Loucy (cell line): ENCODE data around the gene SH2B2.
"Not testable (repeated sequence)": the region's sequence is repeated elsewhere in the genome, so short reads cannot be mapped to it uniquely, and the experiment has no call there.

Source experiments
- H2AFZ ChIP-seq: fragments of 200-600 bp; sonication (generic); 2 replicates; pipeline ENCODE4 v1.6.0; 2016; ENCODE audit warnings: antibody characterized with exemption, mild to moderate bottlenecking, low read length, moderate library complexity
- H3F3A ChIP-seq: fragments of 200-600 bp; 2 replicates; pipeline ENCODE4 v1.6.0; 2016; ENCODE audit warnings: antibody characterized with exemption, low read depth, mild to moderate bottlenecking
- H3K27me3 ChIP-seq: fragments of 200-600 bp; sonication (generic); 2 replicates; pipeline ENCODE4 v1.6.1; 2014; ENCODE audit warnings: low read length, mild to moderate bottlenecking; ENCODE audit not compliant: insufficient read depth, poor library complexity, severe bottlenecking
- H3K36me3 ChIP-seq: fragments of 200-600 bp; sonication (generic); 2 replicates; pipeline ENCODE4 v1.6.1; 2016; ENCODE audit warnings: low read length; ENCODE audit not compliant: insufficient read depth
- H3K4me1 ChIP-seq: fragments of 200-600 bp; sonication (generic); 2 replicates; pipeline ENCODE4 v1.5.1; 2014; ENCODE audit warnings: low read length, mild to moderate bottlenecking; ENCODE audit not compliant: insufficient read depth, poor library complexity, severe bottlenecking
- H3K4me2 ChIP-seq: fragments of 200-600 bp; sonication (generic); 2 replicates; pipeline ENCODE4 v1.6.0; 2014; ENCODE audit warnings: antibody characterized with exemption, low read length, low read depth, mild to moderate bottlenecking; ENCODE audit not compliant: poor library complexity, severe bottlenecking
- H3K4me3 ChIP-seq: fragments of 200-600 bp; sonication (generic); 2 replicates; pipeline ENCODE4 v1.5.1; 2014; ENCODE audit warnings: low read length, mild to moderate bottlenecking, mixed read lengths; ENCODE audit not compliant: poor library complexity, severe bottlenecking
- H3K79me2 ChIP-seq: fragments of 200-600 bp; sonication (generic); 2 replicates; pipeline ENCODE4 v1.6.1; 2014; ENCODE audit warnings: low read length; ENCODE audit not compliant: insufficient read depth
- H3K9ac ChIP-seq: fragments of 200-600 bp; sonication (generic); 2 replicates; pipeline ENCODE4 v1.6.0; 2014; ENCODE audit warnings: mild to moderate bottlenecking, low read depth, low read length, moderate library complexity; ENCODE audit not compliant: poor library complexity, severe bottlenecking
- H3K9me2 ChIP-seq: fragments of 200-600 bp; sonication (generic); replicated peaks from 2 replicates; pipeline ENCODE4 v1.6.1; 2016; ENCODE audit warnings: low read depth, low read length, mixed read lengths
- H3K9me3 ChIP-seq: fragments of 200-600 bp; sonication (generic); 2 replicates; pipeline ENCODE4 v1.6.1; 2014; ENCODE audit warnings: mild to moderate bottlenecking, antibody characterized with exemption, low read length, low read depth; ENCODE audit not compliant: insufficient read depth
- H4K20me1 ChIP-seq: fragments of 200-600 bp; sonication (generic); 2 replicates; pipeline ENCODE4 v1.6.0; 2014; ENCODE audit warnings: antibody characterized with exemption, low read length, mild to moderate bottlenecking; ENCODE audit not compliant: insufficient read depth, poor library complexity, severe bottlenecking
- CTCF ChIP-seq: fragments of 200-600 bp; sonication (generic); conservative IDR thresholded peaks from 2 replicates; pipeline ENCODE4 v1.5.1; 2014; ENCODE audit warnings: mild to moderate bottlenecking, antibody characterized with exemption, low read length
- EZH2phosphoT487 ChIP-seq: fragments of 200-600 bp; IDR thresholded peaks from 2 replicates; pipeline ENCODE4 v1.6.1; 2018; ENCODE audit warnings: antibody characterized with exemption, mild to moderate bottlenecking, moderate library complexity, borderline replicate concordance

SH2B2 gene

GRCh38 chr7:102326157-102326889, 39.7 kb downstream of the SH2B2 start:
- Histone ChIP-seq H3K4me2 (no peak overlapping the region), H3F3A (no peaks in the 10 kb centered on the region)

GRCh38 chr7:102327183-102327582, 40.5 kb downstream of the SH2B2 start:
- not testable (repeated sequence) for H3K4me3 ChIP-seq, H3K9me2 ChIP-seq

More at GRCh38 chr7:102326157-102326889, 39.7 kb downstream of the SH2B2 start:
- H3K9me3 ChIP-seq, result no peaks in the 10 kb centered on the region
- no peak overlapping the region for H3K9ac ChIP-seq
- H3K79me2 ChIP-seq, result no peaks in the 10 kb centered on the region
- H2AFZ ChIP-seq, result no peak overlapping the region
- H3K27me3 ChIP-seq, result no peaks in the 10 kb centered on the region
- no peak overlapping the region for H3K4me3 ChIP-seq
- H4K20me1 ChIP-seq, result no peaks in the 10 kb centered on the region
- H3K9me2 ChIP-seq, result no peaks in the 10 kb centered on the region
- TF ChIP-seq EZH2phosphoT487, result no peak
- TF ChIP-seq CTCF, result no peak
- H3K36me3 ChIP-seq, result no peaks in the 10 kb centered on the region
- no peaks in the 10 kb centered on the region for H3K4me1 ChIP-seq

GRCh38 chr7:102328863-102329262, 42.2 kb downstream of the SH2B2 start:
- not testable (repeated sequence) for H3K4me3 ChIP-seq, H3K27me3 ChIP-seq, H3K4me2 ChIP-seq, H4K20me1 ChIP-seq, H3K79me2 ChIP-seq, H3K36me3 ChIP-seq, H3K9me3 ChIP-seq, H3F3A ChIP-seq, H3K9me2 ChIP-seq, H2AFZ ChIP-seq, H3K4me1 ChIP-seq, H3K9ac ChIP-seq

More at GRCh38 chr7:102327183-102327582, 40.5 kb downstream of the SH2B2 start:
- H2AFZ ChIP-seq, H3K4me2 ChIP-seq, H3K36me3 ChIP-seq, H3K9ac ChIP-seq, H3K27me3 ChIP-seq, H3F3A ChIP-seq, H4K20me1 ChIP-seq, H3K79me2 ChIP-seq, H3K9me3 ChIP-seq, H3K4me1 ChIP-seq: not testable (repeated sequence)

DNA sequence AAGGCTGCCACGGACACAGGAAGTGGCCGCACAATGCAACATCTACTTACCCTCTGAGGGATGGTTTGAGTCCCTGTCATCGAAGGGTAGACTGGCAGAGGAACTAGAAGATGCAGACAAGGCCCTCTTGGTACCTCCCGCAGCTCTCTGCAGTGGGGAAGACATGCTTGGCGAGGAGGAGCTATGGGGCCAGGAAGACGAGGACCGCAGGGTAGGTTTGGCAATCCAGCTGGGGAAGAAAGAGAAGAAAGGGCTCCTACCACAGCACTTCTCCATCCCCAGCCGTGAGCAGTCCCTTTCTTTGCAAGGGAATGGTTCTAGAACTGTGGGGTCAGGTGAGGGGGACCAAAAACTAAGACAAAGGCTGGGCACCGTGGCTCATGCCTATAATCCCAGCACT, 42.7 kb downstream of the SH2B2 start:
- H4K20me1 ChIP-seq, H3K9ac ChIP-seq, H3F3A ChIP-seq, H3K9me2 ChIP-seq, H3K36me3 ChIP-seq, H3K4me3 ChIP-seq, H3K27me3 ChIP-seq, H3K79me2 ChIP-seq, H3K4me1 ChIP-seq, H3K9me3 ChIP-seq, H2AFZ ChIP-seq, H3K4me2 ChIP-seq: not testable (repeated sequence)

DNA sequence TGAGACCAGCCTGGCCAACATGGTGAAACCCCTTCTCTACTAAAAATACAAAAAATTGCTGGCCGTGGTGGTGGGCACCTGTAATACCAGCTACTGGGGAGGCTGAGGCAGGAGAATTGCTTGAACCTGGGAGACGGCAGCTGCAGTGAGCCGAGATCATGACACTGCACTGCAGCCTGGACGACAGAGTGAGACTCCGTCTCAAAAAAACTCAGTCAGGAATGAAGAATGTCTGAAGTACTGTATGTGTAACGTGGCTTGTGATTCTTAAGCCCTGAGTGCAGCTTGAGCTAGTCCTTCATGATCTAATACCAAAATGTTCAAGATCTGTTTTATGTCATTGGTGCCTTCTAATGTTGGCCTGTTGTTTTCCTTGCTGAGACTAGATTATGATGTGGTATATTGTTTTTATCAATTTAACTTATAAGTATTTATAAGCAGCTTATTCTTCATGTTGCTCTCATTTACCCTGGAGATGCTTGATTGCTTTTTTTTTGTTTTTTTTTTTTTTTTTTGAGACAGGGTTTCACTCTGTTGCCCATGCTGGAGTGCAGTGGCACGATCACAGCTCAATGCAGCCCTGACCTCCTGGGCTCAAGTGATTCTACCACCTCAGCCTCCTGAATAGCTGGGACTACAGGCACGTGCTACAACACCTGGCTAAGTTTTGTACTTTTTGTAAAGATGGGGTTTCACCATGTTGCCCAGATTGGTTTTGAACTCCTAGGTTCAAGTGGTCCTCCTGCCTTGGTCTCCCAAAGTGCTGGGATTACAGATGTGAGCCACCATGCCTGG, 44.2 kb downstream of the SH2B2 start:
- not testable (repeated sequence) for H3K4me1 ChIP-seq, H3K9ac ChIP-seq, H2AFZ ChIP-seq, H3K4me3 ChIP-seq, H3K9me3 ChIP-seq, H3K9me2 ChIP-seq, H3K79me2 ChIP-seq, H4K20me1 ChIP-seq, H3K27me3 ChIP-seq, H3F3A ChIP-seq, H3K36me3 ChIP-seq, H3K4me2 ChIP-seq

DNA sequence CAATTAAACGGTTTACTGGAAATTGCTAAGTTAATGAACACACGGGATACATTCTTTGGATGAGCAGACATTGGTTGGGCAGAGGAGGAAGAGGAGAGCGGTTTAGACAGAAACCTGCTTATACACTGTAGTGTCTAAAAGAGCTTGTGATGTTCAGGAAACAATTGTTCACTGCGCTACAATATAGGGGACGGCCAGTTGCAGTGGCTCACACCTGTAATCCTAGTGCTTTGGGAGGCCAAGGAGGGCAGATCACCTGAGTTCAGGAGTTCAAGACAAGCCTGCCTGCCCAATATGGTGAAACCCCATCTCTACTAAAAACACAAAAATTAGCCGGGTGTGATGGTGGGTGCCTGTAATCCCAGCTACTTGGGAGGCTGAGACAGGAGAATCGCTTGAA, 48.9 kb downstream of the SH2B2 start:
- not testable (repeated sequence) for H2AFZ ChIP-seq, H4K20me1 ChIP-seq, H3K9me2 ChIP-seq, H3F3A ChIP-seq, H3K36me3 ChIP-seq, H3K27me3 ChIP-seq, H3K9me3 ChIP-seq, H3K79me2 ChIP-seq, H3K4me2 ChIP-seq, H3K9ac ChIP-seq, H3K4me3 ChIP-seq, H3K4me1 ChIP-seq
